ENCODE results near the gene HBZ. TPM values are rescaled to one million over a fixed set of nuclear protein-coding genes. Genes with fewer than 3 reads are reported as not detected.

The HBZ gene
- total RNA-seq, 4 donors from 2014 or later: 0.88 to 3.0 TPM; not detected in 2

GRCh38 chr16:194516-194915 is 42.1 kb downstream of the HBZ start:
- TF ChIP-seq, protein P1, sequence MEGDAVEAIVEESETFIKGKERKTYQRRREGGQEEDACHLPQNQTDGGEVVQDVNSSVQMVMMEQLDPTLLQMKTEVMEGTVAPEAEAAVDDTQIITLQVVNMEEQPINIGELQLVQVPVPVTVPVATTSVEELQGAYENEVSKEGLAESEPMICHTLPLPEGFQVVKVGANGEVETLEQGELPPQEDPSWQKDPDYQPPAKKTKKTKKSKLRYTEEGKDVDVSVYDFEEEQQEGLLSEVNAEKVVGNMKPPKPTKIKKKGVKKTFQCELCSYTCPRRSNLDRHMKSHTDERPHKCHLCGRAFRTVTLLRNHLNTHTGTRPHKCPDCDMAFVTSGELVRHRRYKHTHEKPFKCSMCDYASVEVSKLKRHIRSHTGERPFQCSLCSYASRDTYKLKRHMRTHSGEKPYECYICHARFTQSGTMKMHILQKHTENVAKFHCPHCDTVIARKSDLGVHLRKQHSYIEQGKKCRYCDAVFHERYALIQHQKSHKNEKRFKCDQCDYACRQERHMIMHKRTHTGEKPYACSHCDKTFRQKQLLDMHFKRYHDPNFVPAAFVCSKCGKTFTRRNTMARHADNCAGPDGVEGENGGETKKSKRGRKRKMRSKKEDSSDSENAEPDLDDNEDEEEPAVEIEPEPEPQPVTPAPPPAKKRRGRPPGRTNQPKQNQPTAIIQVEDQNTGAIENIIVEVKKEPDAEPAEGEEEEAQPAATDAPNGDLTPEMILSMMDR (IDR thresholded peaks at IDR 0.05; ENCODE audit: low read depth): no peak

GRCh38 chr16:200388-200787 is 47.9 kb downstream of the HBZ start:
- TF ChIP-seq, protein P1 (IDR thresholded peaks at IDR 0.05; ENCODE audit: low read depth): no peak

DNA sequence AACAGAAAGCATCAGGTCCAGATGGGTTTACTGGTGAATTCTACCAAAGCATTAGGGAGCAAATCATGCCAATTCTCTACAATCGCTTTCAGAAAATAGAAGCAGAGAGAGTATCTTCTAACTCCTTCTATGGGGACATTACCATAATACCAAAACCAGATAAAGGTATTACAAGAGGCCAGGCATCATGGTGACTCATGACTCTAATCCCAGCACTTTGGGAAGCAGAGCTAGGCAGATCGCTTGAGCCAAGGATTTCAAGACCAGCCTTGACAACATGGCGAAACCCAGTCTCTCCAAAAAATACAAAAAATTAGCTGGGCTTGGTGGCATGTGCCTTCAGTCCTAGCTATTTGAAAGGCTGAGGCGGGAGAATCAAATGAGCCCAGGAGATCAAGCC is 50.8 kb downstream of the HBZ start:
- TF ChIP-seq, protein P1 (IDR thresholded peaks at IDR 0.05; ENCODE audit: low read depth): no peak

Small RNA genes within 50 kb of the gene (small RNA-seq; reads per million reads assigned to genes)
- gene RF00019: 0.49 reads per million

Other genes with a start within 250 kb of the HBZ start
- gene POLR3K, start 99.0 kb upstream of the HBZ start, total RNA-seq: 1 to 10 TPM; 1.5 to 7.3 (median 4.8) TPM
- 10 to 100 TPM; 12.8 to 21.9 (median 15.2) TPM for gene SNRNP25, start 98.8 kb upstream of the HBZ start, total RNA-seq
- 10 to 100 TPM; 17.2 to 72.7 (median 27.9) TPM for gene RHBDF1, start 80.0 kb upstream of the HBZ start, total RNA-seq
- 100 to 1,000 TPM in 1 of 4 donors, 10 to 100 TPM in 3; 50.2 to 108 (median 83.5) TPM for gene MPG, start 74.4 kb upstream of the HBZ start, total RNA-seq
- 10 to 100 TPM; 18.7 to 39.2 (median 24.7) TPM for gene NPRL3, start 14.0 kb upstream of the HBZ start, total RNA-seq
- 1 to 10 TPM in 2 of 4 donors, not detected in 2; 1.3 to 2.4 TPM for gene HBM, start 13.3 kb downstream of the HBZ start, total RNA-seq
- gene HBA2, start 20.2 kb downstream of the HBZ start, total RNA-seq: 100 to 1,000 TPM in 2 of 4 donors, 10 to 100 TPM in 2; 25.2 to 313 (median 90.4) TPM
- gene HBA1, start 24.0 kb downstream of the HBZ start, total RNA-seq: 10 to 100 TPM; 11.9 to 71.7 (median 41.0) TPM
- not detected for gene HBQ1, start 27.8 kb downstream of the HBZ start, total RNA-seq
- 100 to 1,000 TPM in 2 of 4 donors, 10 to 100 TPM in 2; 73.9 to 133 (median 94.1) TPM for gene LUC7L, start 76.8 kb downstream of the HBZ start, total RNA-seq
- 100 to 1,000 TPM in 1 of 4 donors, 10 to 100 TPM in 3; 43.4 to 117 (median 50.2) TPM for gene FAM234A, start 82.2 kb downstream of the HBZ start, total RNA-seq
- gene RGS11, start 123.3 kb downstream of the HBZ start, total RNA-seq: 10 to 100 TPM in 2 of 4 donors, 1 to 10 TPM in 2; 6.2 to 20.2 (median 11.4) TPM
- gene ARHGDIG, start 127.9 kb downstream of the HBZ start, total RNA-seq: not detected
- under 1 TPM in 2 of 4 donors, not detected in 2; 0.22 to 0.94 TPM for gene PDIA2, start 130.5 kb downstream of the HBZ start, total RNA-seq
- gene AXIN1, start 200.1 kb downstream of the HBZ start, total RNA-seq: 10 to 100 TPM; 11.1 to 19.0 (median 15.0) TPM
- gene MRPL28, start 217.9 kb downstream of the HBZ start, total RNA-seq: 10 to 100 TPM; 37.3 to 59.9 (median 47.5) TPM
- 10 to 100 TPM; 18.3 to 43.5 (median 28.3) TPM for gene PGAP6, start 229.3 kb downstream of the HBZ start, total RNA-seq
- gene NME4, start 244.6 kb downstream of the HBZ start, total RNA-seq: 100 to 1,000 TPM in 2 of 4 donors, 10 to 100 TPM in 2; 62.1 to 120 (median 96.5) TPM
- 10 to 100 TPM in 3 of 4 donors, 1 to 10 TPM in 1; 9.8 to 54.8 (median 20.3) TPM for gene DECR2, start 249.2 kb downstream of the HBZ start, total RNA-seq